PC-9 (cell line): Measurements from ENCODE around the gene TCIRG1. TPM values are rescaled to one million over a fixed set of nuclear protein-coding genes. Genes with fewer than 3 reads are reported as not detected.

Experiments used
- BruUV-seq: library from RNA; stranded (reverse); fragments of 400-500 nt; replicated peaks from 2 replicates; lab custom pipeline; 2021; lab: Mats Ljungman, UMichigan
- CTCF ChIA-PET: fragments of 300-600 bp; sonication (Branson Sonifier 250); formaldehyde crosslinking; loops from one replicate; lab custom pipeline; 2022; ENCODE audit warnings: antibody characterized with exemption; lab: Charles Lee
- POLR2A ChIA-PET: fragments of 300-600 bp; sonication (Branson Sonifier 250); formaldehyde crosslinking; loops from one replicate; lab custom pipeline; 2022; ENCODE audit warnings: antibody characterized with exemption; ENCODE audit not compliant: unreplicated experiment; lab: Charles Lee
- DNase-seq, 2 experiments: peaks; one replicate each; pipeline versions ENCODE4 v3.0.0 to v3.0.0-alpha.2; 2015 to 2022; ENCODE audit warnings: mixed read lengths in 1 of 2
- H2AFZ ChIP-seq: fragments of 200-600 bp; sonication (generic); 2 replicates; pipeline ENCODE4 v1.8.1; 2017; ENCODE audit warnings: antibody characterized with exemption
- H3F3A ChIP-seq: fragments of 200-600 bp; sonication (generic); 2 replicates; pipeline ENCODE4 v1.8.1; 2017; ENCODE audit warnings: antibody characterized with exemption, mild to moderate bottlenecking, low read depth; ENCODE audit not compliant: insufficient read depth
- H3K27ac ChIP-seq: fragments of 200-600 bp; sonication (generic); 2 replicates; pipeline ENCODE4 v1.6.1; 2016; ENCODE audit warnings: mixed run types
- H3K27me3 ChIP-seq: fragments of 200-600 bp; sonication (generic); 2 replicates; pipeline ENCODE4 v1.6.1; 2016; ENCODE audit warnings: low read depth, mixed run types; ENCODE audit not compliant: insufficient read depth
- H3K36me3 ChIP-seq: fragments of 200-600 bp; sonication (generic); 2 replicates; pipeline ENCODE4 v1.6.1; 2016; ENCODE audit warnings: low read depth, mixed run types
- H3K4me1 ChIP-seq: fragments of 200-600 bp; sonication (generic); replicated peaks from 2 replicates; pipeline ENCODE4 v1.6.1; 2016; ENCODE audit warnings: mixed run types; ENCODE audit not compliant: insufficient read depth
- H3K4me2 ChIP-seq: fragments of 200-600 bp; sonication (generic); 2 replicates; pipeline ENCODE4 v1.6.1; 2017; ENCODE audit warnings: mixed run types
- H3K4me3 ChIP-seq: fragments of 200-600 bp; sonication (generic); 2 replicates; pipeline ENCODE4 v1.6.1; 2016; ENCODE audit warnings: mixed run types
- H3K79me2 ChIP-seq: fragments of 200-600 bp; sonication (generic); 2 replicates; pipeline ENCODE4 v1.6.1; 2017; ENCODE audit warnings: low read depth, mixed run types
- H3K9me2 ChIP-seq: fragments of 200-600 bp; sonication (generic); 2 replicates; pipeline ENCODE4 v1.8.1; 2017; ENCODE audit warnings: mild to moderate bottlenecking; ENCODE audit not compliant: insufficient read depth
- H3K9me3 ChIP-seq: fragments of 200-600 bp; sonication (generic); 2 replicates; pipeline ENCODE4 v1.8.1; 2016; ENCODE audit warnings: low read depth; ENCODE audit not compliant: insufficient read depth
- H4K20me1 ChIP-seq: fragments of 200-600 bp; sonication (generic); 2 replicates; pipeline ENCODE4 v1.8.1; 2017; ENCODE audit not compliant: insufficient read depth
- EZH2 ChIP-seq: fragments of 200-600 bp; sonication (generic); IDR thresholded peaks from 2 replicates; pipeline ENCODE4 v1.8.0; 2017; ENCODE audit warnings: antibody characterized with exemption, low read depth
- intact Hi-C: fragments of 100-400 bp; cut with micrococcal nuclease; formaldehyde crosslinking; loops from one replicate; pipeline ENCODE4 v1.10.0; 2022; ENCODE audit not compliant: unreplicated experiment
- total RNA-seq: library from RNA; stranded (reverse); gene quantifications from 2 replicates; pipeline ENCODE4 v1.2.3, GENCODE V29; 2021
- TF ChIP-seq, protein P1 (sequence below): fragments of 200-600 bp; sonication (generic); conservative IDR thresholded peaks from 2 replicates; pipeline ENCODE4 v1.6.1; 2017; ENCODE audit warnings: mixed run types, antibody characterized with exemption, mild to moderate bottlenecking, moderate library complexity

The TCIRG1 gene
- total RNA-seq, 1 experiment from 2014 or later, result 125 TPM

GRCh38 chr11:68040957-68041591 is 2.2 kb downstream of the TCIRG1 start:
- H3K4me3 ChIP-seq, result peak overlapping the region; percentile 65; the same call in 1 of the 2 replicates
- H4K20me1 ChIP-seq, result no peaks in the 10 kb centered on the region
- ChIA-PET CTCF (interaction anchor here (0.9 kb wide), 1 partner anchor 28 kb away, joined by 3 read pairs; no protein-coding TSS in a partner anchor), POLR2A (interaction anchor here (0.6 to 1.0 kb wide), 3 partner anchors 26 to 231 kb away, joined by 3 to 4 read pairs (median 3); partner anchors contain the start of genes ALDH3B1 and C11orf24)
- H2AFZ ChIP-seq, result peak overlapping the region; percentile 78; the same call in 1 of the 2 replicates
- peaks cover 36% of the 10 kb centered on the region for H3K4me1 ChIP-seq
- no peaks in the 10 kb centered on the region for H3K36me3 ChIP-seq
- peak overlapping the region; percentile 91 for H3K4me2 ChIP-seq
- H3F3A ChIP-seq, result peaks cover 58% of the 10 kb centered on the region; the same call in 1 of the 2 replicates
- TF ChIP-seq, protein P1, sequence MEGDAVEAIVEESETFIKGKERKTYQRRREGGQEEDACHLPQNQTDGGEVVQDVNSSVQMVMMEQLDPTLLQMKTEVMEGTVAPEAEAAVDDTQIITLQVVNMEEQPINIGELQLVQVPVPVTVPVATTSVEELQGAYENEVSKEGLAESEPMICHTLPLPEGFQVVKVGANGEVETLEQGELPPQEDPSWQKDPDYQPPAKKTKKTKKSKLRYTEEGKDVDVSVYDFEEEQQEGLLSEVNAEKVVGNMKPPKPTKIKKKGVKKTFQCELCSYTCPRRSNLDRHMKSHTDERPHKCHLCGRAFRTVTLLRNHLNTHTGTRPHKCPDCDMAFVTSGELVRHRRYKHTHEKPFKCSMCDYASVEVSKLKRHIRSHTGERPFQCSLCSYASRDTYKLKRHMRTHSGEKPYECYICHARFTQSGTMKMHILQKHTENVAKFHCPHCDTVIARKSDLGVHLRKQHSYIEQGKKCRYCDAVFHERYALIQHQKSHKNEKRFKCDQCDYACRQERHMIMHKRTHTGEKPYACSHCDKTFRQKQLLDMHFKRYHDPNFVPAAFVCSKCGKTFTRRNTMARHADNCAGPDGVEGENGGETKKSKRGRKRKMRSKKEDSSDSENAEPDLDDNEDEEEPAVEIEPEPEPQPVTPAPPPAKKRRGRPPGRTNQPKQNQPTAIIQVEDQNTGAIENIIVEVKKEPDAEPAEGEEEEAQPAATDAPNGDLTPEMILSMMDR, result no peak
- TF ChIP-seq EZH2, result no peak
- no TSS peak for BruUV-seq
- no peak for DNase-seq
- peak overlapping the region; percentile 65 for H3K27ac ChIP-seq
- H3K9me2 ChIP-seq, result no peaks in the 10 kb centered on the region
- H3K9me3 ChIP-seq, result no peaks in the 10 kb centered on the region
- H3K79me2 ChIP-seq, result peaks cover 30% of the 10 kb centered on the region
- no peaks in the 10 kb centered on the region for H3K27me3 ChIP-seq
- intact Hi-C loops, result loop anchor here (1.0 to 5.0 kb wide), 3 partner anchors 31 to 106 kb away; partner anchors contain the start of genes ALDH3B1 and CHKA

DNA sequence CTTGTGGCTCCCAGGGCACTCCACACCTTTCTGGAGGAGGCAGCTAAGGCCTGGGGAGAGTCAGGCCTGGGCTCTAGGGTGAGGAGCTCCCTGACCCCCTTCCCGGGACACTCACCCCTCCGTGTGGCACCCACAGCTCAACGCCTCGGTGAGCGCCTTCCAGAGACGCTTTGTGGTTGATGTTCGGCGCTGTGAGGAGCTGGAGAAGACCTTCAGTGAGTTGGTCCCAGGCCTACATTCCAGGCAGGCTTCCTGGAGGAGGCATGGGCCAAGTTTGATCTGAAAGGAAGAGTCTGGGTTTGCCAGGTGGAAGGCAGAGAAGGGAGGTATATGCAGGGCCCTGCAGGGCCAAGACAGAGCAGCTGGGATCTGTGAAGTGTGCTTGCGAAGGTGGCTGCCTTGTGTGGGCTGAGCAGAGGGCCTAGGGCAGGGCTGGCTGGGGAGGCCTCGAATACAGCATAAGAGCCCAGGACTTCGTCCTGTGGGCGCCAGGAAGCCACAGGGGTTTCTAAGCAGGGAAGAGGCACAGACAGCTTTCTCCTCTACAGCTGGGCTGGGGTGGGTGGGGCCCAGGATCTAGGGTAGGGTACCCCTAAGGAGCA is 2.9 kb downstream of the TCIRG1 start:
- H3K4me1 ChIP-seq, result peaks cover 36% of the 10 kb centered on the region
- no peak overlapping the region for H2AFZ ChIP-seq
- no peak overlapping the region for H3K27ac ChIP-seq
- no TSS peak for BruUV-seq
- H3F3A ChIP-seq, result peaks cover 53% of the 10 kb centered on the region; the same call in 1 of the 2 replicates
- TF ChIP-seq, protein P1, result no peak
- TF ChIP-seq EZH2, result no peak
- DNase-seq, result no peak
- no peaks in the 10 kb centered on the region for H4K20me1 ChIP-seq
- CTCF ChIA-PET, result interaction anchor here (0.9 kb wide), 1 partner anchor 29 kb away, joined by 3 read pairs; no protein-coding TSS in a partner anchor
- peaks cover 30% of the 10 kb centered on the region for H3K79me2 ChIP-seq
- intact Hi-C loops, result loop anchor here (5.0 kb wide), 2 partner anchors 81 to 106 kb away; partner anchors contain the start of gene CHKA
- POLR2A ChIA-PET, result interaction anchor here (0.6 to 1.0 kb wide), 2 partner anchors 20 to 32 kb away, joined by 3 to 25 read pairs; partner anchors contain the start of gene ALDH3B1
- H3K27me3 ChIP-seq, result no peaks in the 10 kb centered on the region
- H3K4me2 ChIP-seq, result no peak overlapping the region; the same call in 1 of the 2 replicates
- H3K4me3 ChIP-seq, result no peak overlapping the region
- no peaks in the 10 kb centered on the region for H3K36me3 ChIP-seq
- H3K9me3 ChIP-seq, result no peaks in the 10 kb centered on the region
- H3K9me2 ChIP-seq, result no peaks in the 10 kb centered on the region

DNA sequence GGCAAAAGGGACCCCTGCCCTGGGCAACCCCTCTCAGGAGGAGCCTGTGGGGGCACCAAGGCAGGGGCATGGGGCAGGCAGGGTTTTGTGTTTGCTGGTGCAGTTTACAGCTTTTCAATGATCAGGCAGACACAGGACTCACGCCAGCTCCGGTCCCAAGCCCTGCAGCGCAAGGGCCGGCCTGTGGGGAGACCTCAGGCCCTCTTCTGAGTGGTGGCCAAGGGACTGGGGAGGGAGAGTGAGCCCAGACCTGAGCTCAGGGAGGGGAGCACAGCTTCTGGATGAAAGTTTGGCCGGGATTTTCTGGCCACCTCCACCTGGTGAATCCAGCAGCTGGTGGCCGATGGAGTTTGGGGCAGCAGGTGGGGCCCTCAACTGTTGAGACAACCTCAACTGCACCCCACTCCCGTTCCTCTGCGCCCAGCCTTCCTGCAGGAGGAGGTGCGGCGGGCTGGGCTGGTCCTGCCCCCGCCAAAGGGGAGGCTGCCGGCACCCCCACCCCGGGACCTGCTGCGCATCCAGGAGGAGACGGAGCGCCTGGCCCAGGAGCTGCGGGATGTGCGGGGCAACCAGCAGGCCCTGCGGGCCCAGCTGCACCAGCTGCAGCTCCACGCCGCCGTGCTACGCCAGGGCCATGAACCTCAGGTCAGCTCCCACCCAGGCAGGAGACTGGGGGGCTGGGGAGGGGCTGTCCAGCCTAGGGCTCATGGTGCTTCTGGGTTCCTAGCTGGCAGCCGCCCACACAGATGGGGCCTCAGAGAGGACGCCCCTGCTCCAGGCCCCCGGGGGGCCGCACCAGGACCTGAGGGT is 3.6 kb downstream of the TCIRG1 start:
- H3K36me3 ChIP-seq, result no peaks in the 10 kb centered on the region
- DNase-seq, result no peak
- no peak overlapping the region for H3K4me3 ChIP-seq
- H3K27ac ChIP-seq, result peak overlapping the region; percentile 68; the same call in 1 of the 2 replicates
- H3K4me1 ChIP-seq, result peaks cover 36% of the 10 kb centered on the region
- peaks cover 46% of the 10 kb centered on the region; the same call in 1 of the 2 replicates for H3F3A ChIP-seq
- CTCF ChIA-PET, result interaction anchor here (0.9 kb wide), 1 partner anchor 29 kb away, joined by 3 read pairs; no protein-coding TSS in a partner anchor
- H2AFZ ChIP-seq, result no peak overlapping the region
- POLR2A ChIA-PET, result interaction anchor here (0.6 kb wide), 1 partner anchor 19 kb away, joined by 25 read pairs; no protein-coding TSS in a partner anchor
- intact Hi-C loops, result loop anchor here (5.0 kb wide), 2 partner anchors 80 to 105 kb away; partner anchors contain the start of gene CHKA
- H3K4me2 ChIP-seq, result peak overlapping the region; percentile 65
- no peaks in the 10 kb centered on the region for H4K20me1 ChIP-seq
- H3K27me3 ChIP-seq, result no peaks in the 10 kb centered on the region
- no peaks in the 10 kb centered on the region for H3K9me3 ChIP-seq
- TF ChIP-seq, protein P1, result no peak
- TF ChIP-seq EZH2, result no peak
- BruUV-seq, result no TSS peak
- peaks cover 30% of the 10 kb centered on the region for H3K79me2 ChIP-seq
- H3K9me2 ChIP-seq, result no peaks in the 10 kb centered on the region
